ENCODE data around the gene CANX.
"Not testable (repeated sequence)": the region's sequence is repeated elsewhere in the genome, so short reads cannot be mapped to it uniquely, and the experiment has no call there.

GRCh38 chr5:179653135-179653534 lies 45.6 kb upstream of the CANX start:
- not testable (repeated sequence) for TF ChIP-seq POLR2A, CTCF (IDR thresholded peaks at IDR 0.05)
